CD4-positive, alpha-beta T cell treated with Interleukin-12 subunit alpha and Interleukin-12 subunit beta, for 1 hour (primary cell): ENCODE data around the gene RCOR1.

Experiments
- DNase-seq: peaks from one replicate; pipeline ENCODE4 v3.0.0-alpha.2; 2020

Gene RCOR1

GRCh38 chr14:102779574-102780315 is 187.3 kb downstream of the RCOR1 start:
- DNase-seq = no peak
